Erythroblast (primary cell): ENCODE measurements around the gene PDIA6.
"Not testable (repeated sequence)": the region's sequence is repeated elsewhere in the genome, so short reads cannot be mapped to it uniquely, and the experiment has no call there.

Source experiments
- GATA1 ChIP-seq: IDR thresholded peaks from 2 replicates; pipeline ENCODE4 v1.6.1; 2011; ENCODE audit warnings: low read depth, mild to moderate bottlenecking, control low read depth, low read length, moderate library complexity
- POLR2A ChIP-seq: IDR thresholded peaks from 2 replicates; pipeline ENCODE4 v1.6.1; 2011; ENCODE audit warnings: mild to moderate bottlenecking, low read length

GRCh38 chr2:10818305-10818704, 5.7 kb upstream of the PDIA6 start:
- not testable (repeated sequence) for TF ChIP-seq POLR2A, GATA1
